Loucy (cell line): ENCODE results near the gene IL20RB.

Experiments used
- H2AFZ ChIP-seq: fragments of 200-600 bp; sonication (generic); 2 replicates; pipeline ENCODE4 v1.6.0; 2016; ENCODE audit warnings: antibody characterized with exemption, mild to moderate bottlenecking, low read length, moderate library complexity
- H3F3A ChIP-seq: fragments of 200-600 bp; 2 replicates; pipeline ENCODE4 v1.6.0; 2016; ENCODE audit warnings: antibody characterized with exemption, low read depth, mild to moderate bottlenecking
- H3K27me3 ChIP-seq: fragments of 200-600 bp; sonication (generic); 2 replicates; pipeline ENCODE4 v1.6.1; 2014; ENCODE audit warnings: low read length, mild to moderate bottlenecking; ENCODE audit not compliant: insufficient read depth, poor library complexity, severe bottlenecking
- H3K36me3 ChIP-seq: fragments of 200-600 bp; sonication (generic); 2 replicates; pipeline ENCODE4 v1.6.1; 2016; ENCODE audit warnings: low read length; ENCODE audit not compliant: insufficient read depth
- H3K4me1 ChIP-seq: fragments of 200-600 bp; sonication (generic); 2 replicates; pipeline ENCODE4 v1.5.1; 2014; ENCODE audit warnings: low read length, mild to moderate bottlenecking; ENCODE audit not compliant: insufficient read depth, poor library complexity, severe bottlenecking
- H3K4me2 ChIP-seq: fragments of 200-600 bp; sonication (generic); 2 replicates; pipeline ENCODE4 v1.6.0; 2014; ENCODE audit warnings: antibody characterized with exemption, low read length, low read depth, mild to moderate bottlenecking; ENCODE audit not compliant: poor library complexity, severe bottlenecking
- H3K4me3 ChIP-seq: fragments of 200-600 bp; sonication (generic); 2 replicates; pipeline ENCODE4 v1.5.1; 2014; ENCODE audit warnings: low read length, mild to moderate bottlenecking, mixed read lengths; ENCODE audit not compliant: poor library complexity, severe bottlenecking
- H3K79me2 ChIP-seq: fragments of 200-600 bp; sonication (generic); 2 replicates; pipeline ENCODE4 v1.6.1; 2014; ENCODE audit warnings: low read length; ENCODE audit not compliant: insufficient read depth
- H3K9ac ChIP-seq: fragments of 200-600 bp; sonication (generic); 2 replicates; pipeline ENCODE4 v1.6.0; 2014; ENCODE audit warnings: mild to moderate bottlenecking, low read depth, low read length, moderate library complexity; ENCODE audit not compliant: poor library complexity, severe bottlenecking
- H3K9me2 ChIP-seq: fragments of 200-600 bp; sonication (generic); replicated peaks from 2 replicates; pipeline ENCODE4 v1.6.1; 2016; ENCODE audit warnings: low read depth, low read length, mixed read lengths
- H3K9me3 ChIP-seq: fragments of 200-600 bp; sonication (generic); 2 replicates; pipeline ENCODE4 v1.6.1; 2014; ENCODE audit warnings: mild to moderate bottlenecking, antibody characterized with exemption, low read length, low read depth; ENCODE audit not compliant: insufficient read depth
- H4K20me1 ChIP-seq: fragments of 200-600 bp; sonication (generic); 2 replicates; pipeline ENCODE4 v1.6.0; 2014; ENCODE audit warnings: antibody characterized with exemption, low read length, mild to moderate bottlenecking; ENCODE audit not compliant: insufficient read depth, poor library complexity, severe bottlenecking
- CTCF ChIP-seq: fragments of 200-600 bp; sonication (generic); conservative IDR thresholded peaks from 2 replicates; pipeline ENCODE4 v1.5.1; 2014; ENCODE audit warnings: mild to moderate bottlenecking, antibody characterized with exemption, low read length
- EZH2phosphoT487 ChIP-seq: fragments of 200-600 bp; IDR thresholded peaks from 2 replicates; pipeline ENCODE4 v1.6.1; 2018; ENCODE audit warnings: antibody characterized with exemption, mild to moderate bottlenecking, moderate library complexity, borderline replicate concordance

Gene IL20RB

GRCh38 chr3:136939489-136939888 lies 18.3 kb upstream of the IL20RB start:
- Histone ChIP-seq H3K79me2 (peaks cover 100% of the 10 kb centered on the region), H3K4me3 (no peak overlapping the region), H4K20me1 (peaks cover 57% of the 10 kb centered on the region), H3K36me3 (peaks cover 22% of the 10 kb centered on the region), H3K9ac (no peak overlapping the region), H3K9me2 (no peaks in the 10 kb centered on the region), H3K9me3 (no peaks in the 10 kb centered on the region; the same call in 1 of the 2 replicates), H3K4me2 (peak overlapping the region; percentile 11), H3F3A (peaks cover 9% of the 10 kb centered on the region; the same call in 1 of the 2 replicates), H3K27me3 (no peaks in the 10 kb centered on the region), H3K4me1 (peaks cover 36% of the 10 kb centered on the region), H2AFZ (no peak overlapping the region)
- TF ChIP-seq CTCF (no peak; the same call in 1 of the 2 replicates), EZH2phosphoT487 (no peak)

GRCh38 chr3:136942803-136943202 lies 15.0 kb upstream of the IL20RB start:
- peak overlapping the region; percentile 13 for H3K4me2 ChIP-seq
- peaks cover 93% of the 10 kb centered on the region for H3K79me2 ChIP-seq
- peaks cover 23% of the 10 kb centered on the region for H3K36me3 ChIP-seq

GRCh38 chr3:136943436-136943835 lies 14.3 kb upstream of the IL20RB start:
- peaks cover 87% of the 10 kb centered on the region for H3K79me2 ChIP-seq

More at GRCh38 chr3:136942803-136943202, 15.0 kb upstream of the IL20RB start:
- peaks cover 53% of the 10 kb centered on the region for H4K20me1 ChIP-seq
- no peak overlapping the region for H2AFZ ChIP-seq
- TF ChIP-seq CTCF: no peak
- peaks cover 36% of the 10 kb centered on the region for H3K4me1 ChIP-seq
- H3F3A ChIP-seq: peaks cover 9% of the 10 kb centered on the region; the same call in 1 of the 2 replicates
- H3K9ac ChIP-seq: no peak overlapping the region
- no peaks in the 10 kb centered on the region for H3K27me3 ChIP-seq
- H3K4me3 ChIP-seq: no peak overlapping the region
- no peaks in the 10 kb centered on the region for H3K9me2 ChIP-seq
- H3K9me3 ChIP-seq: no peaks in the 10 kb centered on the region

More at GRCh38 chr3:136943436-136943835, 14.3 kb upstream of the IL20RB start:
- no peak overlapping the region for H3K9ac ChIP-seq
- H2AFZ ChIP-seq: no peak overlapping the region
- peaks cover 54% of the 10 kb centered on the region for H4K20me1 ChIP-seq
- H3K4me1 ChIP-seq: peaks cover 36% of the 10 kb centered on the region
- no peak overlapping the region for H3K4me2 ChIP-seq
- H3K4me3 ChIP-seq: no peak overlapping the region
- no peak for TF ChIP-seq CTCF
- no peak for TF ChIP-seq EZH2phosphoT487
- H3F3A ChIP-seq: peaks cover 9% of the 10 kb centered on the region; the same call in 1 of the 2 replicates
- no peaks in the 10 kb centered on the region for H3K9me3 ChIP-seq
- H3K36me3 ChIP-seq: peaks cover 29% of the 10 kb centered on the region
- H3K9me2 ChIP-seq: no peaks in the 10 kb centered on the region
- no peaks in the 10 kb centered on the region for H3K27me3 ChIP-seq
